Measurements from ENCODE around the gene MIPOL1.
A peak's percentile ranks its signal among the peaks of the same experiment; 100 is the strongest.
"Not testable (repeated sequence)": the region's sequence is repeated elsewhere in the genome, so short reads cannot be mapped to it uniquely, and the experiment has no call there.

MIPOL1 gene

GRCh38 chr14:37236044-37236443 is 38.3 kb downstream of the MIPOL1 start:
- DNase-seq = not testable (repeated sequence)

GRCh38 chr14:37237094-37237493 is 39.4 kb downstream of the MIPOL1 start:
- DNase-seq = no peak

GRCh38 chr14:37237735-37238200 is 40.0 kb downstream of the MIPOL1 start:
- DNase-seq = no peak

- DNase-seq = no peak
Observed at GRCh38 chr14:37241198-37241597, 43.5 kb downstream of the MIPOL1 start.

GRCh38 chr14:37246427-37246829 is 48.7 kb downstream of the MIPOL1 start:
- peak; percentile 20 for DNase-seq

GRCh38 chr14:37247791-37248461 is 50.2 kb downstream of the MIPOL1 start:
- DNase-seq = no peak

GRCh38 chr14:37251775-37252174 is 54.0 kb downstream of the MIPOL1 start:
- DNase-seq = no peak

- no peak for DNase-seq
Observed at GRCh38 chr14:37252434-37252833, 54.7 kb downstream of the MIPOL1 start.

GRCh38 chr14:37253905-37254304 is 56.2 kb downstream of the MIPOL1 start:
- DNase-seq = no peak

GRCh38 chr14:37254411-37254947 is 56.7 kb downstream of the MIPOL1 start:
- DNase-seq = no peak

- no peak for DNase-seq
Observed at GRCh38 chr14:37257501-37258070, 59.8 kb downstream of the MIPOL1 start.

GRCh38 chr14:37262649-37263048 is 64.9 kb downstream of the MIPOL1 start:
- DNase-seq = no peak

- no peak for DNase-seq
Observed at GRCh38 chr14:37263656-37264236, 66.0 kb downstream of the MIPOL1 start.

- no peak for DNase-seq
Observed at GRCh38 chr14:37268788-37269187, 71.1 kb downstream of the MIPOL1 start.

GRCh38 chr14:37270629-37271028 is 72.9 kb downstream of the MIPOL1 start:
- DNase-seq = no peak

- DNase-seq = no peak
Observed at GRCh38 chr14:37272569-37272968, 74.8 kb downstream of the MIPOL1 start.

GRCh38 chr14:37274652-37275051 is 76.9 kb downstream of the MIPOL1 start:
- no peak for DNase-seq

- no peak for DNase-seq
Observed at GRCh38 chr14:37275963-37276362, 78.2 kb downstream of the MIPOL1 start.

GRCh38 chr14:37278636-37279538 is 81.2 kb downstream of the MIPOL1 start:
- DNase-seq = no peak

- DNase-seq = no peak
Observed at GRCh38 chr14:37279818-37280217, 82.1 kb downstream of the MIPOL1 start.

GRCh38 chr14:37284760-37285159 is 87.0 kb downstream of the MIPOL1 start:
- no peak for DNase-seq

GRCh38 chr14:37285220-37285619 is 87.5 kb downstream of the MIPOL1 start:
- DNase-seq = no peak

GRCh38 chr14:37289688-37290087 is 92.0 kb downstream of the MIPOL1 start:
- no peak for DNase-seq

Data from MV-4-11 (cell line).